HG03039 (cell line): ENCODE measurements around the gene HEXA.

ENCODE experiments used
- ATAC-seq: cut with Tn5 transposase; IDR thresholded peaks from one replicate; pipeline ENCODE4 v1.9.1; 2021; ENCODE audit warnings: mild to moderate bottlenecking, moderate library complexity; ENCODE audit not compliant: unreplicated experiment

HEXA gene

DNA sequence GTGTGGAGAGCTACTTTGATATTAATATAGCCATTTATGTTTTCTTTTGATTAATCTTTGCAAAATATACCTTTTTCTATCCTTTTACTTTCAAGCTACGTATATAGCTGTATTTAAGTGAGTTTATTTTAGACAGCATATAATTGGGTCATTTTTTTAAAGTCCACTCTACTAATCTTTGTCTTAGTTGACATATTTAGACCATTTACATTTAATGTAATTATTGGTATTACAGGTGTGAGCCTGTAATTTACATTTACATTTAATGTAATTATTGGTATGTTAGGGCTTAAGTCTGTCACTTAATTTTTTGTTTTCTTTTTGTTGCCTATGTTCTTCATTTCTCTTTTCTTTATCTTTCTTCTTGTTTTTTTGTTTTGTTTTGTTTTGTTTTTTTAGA is 52.1 kb downstream of the HEXA start:
- ATAC-seq: no peak

DNA sequence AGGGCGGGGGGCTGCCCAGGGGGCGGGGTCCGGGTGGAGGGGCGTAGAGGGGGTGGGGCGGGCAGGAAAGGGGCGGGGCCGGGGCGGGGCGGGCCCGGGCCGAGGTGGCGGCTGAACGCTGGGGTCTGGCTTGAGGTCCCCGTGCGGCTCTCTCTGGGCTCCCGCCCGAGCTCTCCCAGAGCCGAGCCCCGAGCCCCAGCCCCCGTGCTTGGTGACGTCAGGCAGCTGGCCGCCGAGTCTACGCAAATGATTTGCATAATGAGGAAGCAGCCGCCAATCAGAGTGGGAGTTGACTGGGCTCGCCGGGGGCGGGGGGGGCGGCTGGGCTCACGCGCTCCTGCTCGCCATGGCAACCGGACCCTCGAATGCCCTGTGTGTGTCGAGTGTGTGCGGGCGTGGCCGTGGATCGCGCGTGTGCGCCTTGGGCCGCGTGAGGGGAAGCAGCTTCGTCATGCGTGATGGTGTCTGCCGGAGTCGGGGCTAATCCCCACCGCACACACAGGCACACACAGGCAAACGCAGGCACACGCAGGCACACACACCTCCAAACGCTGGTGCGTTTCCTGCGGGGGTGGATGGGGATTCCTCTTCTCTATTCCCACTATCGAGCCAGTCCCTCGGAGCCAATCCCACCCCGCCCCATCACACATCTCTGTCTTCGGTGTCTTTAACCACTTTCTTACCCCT is 55.7 kb downstream of the HEXA start, which contains the start of gene CELF6:
TSS of gene CELF6 (minus strand) at position 173 of the 687 bp plus-strand sequence. CDS start 283 bp downstream, outside the sequence.
- ATAC-seq: no peak

DNA sequence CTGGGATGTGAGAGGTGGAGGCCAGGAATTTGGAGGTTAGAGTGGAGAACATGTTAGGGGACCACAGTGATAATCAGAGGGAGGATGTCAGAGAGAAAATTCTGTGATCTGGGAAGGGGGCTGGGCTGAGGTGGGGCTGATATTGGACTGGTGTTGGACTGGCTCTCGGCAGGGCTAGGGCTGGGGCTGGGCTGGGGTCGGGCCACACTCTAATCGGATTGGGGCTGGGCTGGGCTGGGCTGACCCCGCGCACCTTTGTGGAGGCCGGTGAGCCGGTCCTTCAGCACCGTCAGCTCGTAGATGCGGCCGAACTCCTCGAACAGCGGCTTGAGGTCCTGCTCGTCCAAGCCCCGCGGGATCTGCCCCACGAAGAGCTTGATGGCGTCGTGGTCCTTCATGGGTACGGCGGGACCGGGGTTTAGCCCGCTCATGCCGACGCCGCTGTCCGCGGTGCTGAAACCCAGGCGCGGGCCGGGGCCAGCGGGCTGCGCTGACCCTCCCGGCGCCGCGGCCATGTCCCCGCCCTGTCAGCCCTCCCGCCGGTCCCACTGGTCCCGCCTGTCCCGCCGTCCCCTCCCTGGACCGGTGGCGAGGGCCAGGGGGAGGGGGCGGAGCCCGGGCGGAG is 56.3 kb downstream of the HEXA start:
- no peak for ATAC-seq

DNA sequence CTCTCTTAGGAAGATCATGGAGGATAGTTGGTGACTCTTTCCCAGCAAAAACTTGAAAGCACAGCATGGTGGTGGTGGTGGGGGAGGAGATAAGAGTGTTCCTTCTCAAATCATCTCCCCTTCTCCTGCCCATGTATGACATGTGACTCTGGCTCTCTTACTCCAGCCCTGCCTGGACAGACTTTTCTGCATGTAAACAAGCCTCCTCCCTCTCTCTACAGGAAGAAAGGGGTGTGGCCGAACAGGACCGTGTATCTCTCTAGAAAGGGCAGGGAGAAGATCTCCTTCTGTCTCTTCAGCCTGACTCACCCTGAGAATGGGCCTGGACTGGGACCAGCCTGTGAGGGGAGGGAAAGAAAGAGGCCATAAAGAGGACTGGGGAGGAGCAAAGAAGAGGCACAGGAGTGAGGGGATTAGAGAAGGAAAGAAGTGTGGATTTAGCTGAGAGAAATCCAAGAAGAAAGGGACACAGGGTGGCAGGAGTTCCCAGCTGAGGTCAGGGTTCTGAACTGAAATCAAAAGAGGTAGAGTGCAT is 57.3 kb downstream of the HEXA start:
- ATAC-seq: no peak

DNA sequence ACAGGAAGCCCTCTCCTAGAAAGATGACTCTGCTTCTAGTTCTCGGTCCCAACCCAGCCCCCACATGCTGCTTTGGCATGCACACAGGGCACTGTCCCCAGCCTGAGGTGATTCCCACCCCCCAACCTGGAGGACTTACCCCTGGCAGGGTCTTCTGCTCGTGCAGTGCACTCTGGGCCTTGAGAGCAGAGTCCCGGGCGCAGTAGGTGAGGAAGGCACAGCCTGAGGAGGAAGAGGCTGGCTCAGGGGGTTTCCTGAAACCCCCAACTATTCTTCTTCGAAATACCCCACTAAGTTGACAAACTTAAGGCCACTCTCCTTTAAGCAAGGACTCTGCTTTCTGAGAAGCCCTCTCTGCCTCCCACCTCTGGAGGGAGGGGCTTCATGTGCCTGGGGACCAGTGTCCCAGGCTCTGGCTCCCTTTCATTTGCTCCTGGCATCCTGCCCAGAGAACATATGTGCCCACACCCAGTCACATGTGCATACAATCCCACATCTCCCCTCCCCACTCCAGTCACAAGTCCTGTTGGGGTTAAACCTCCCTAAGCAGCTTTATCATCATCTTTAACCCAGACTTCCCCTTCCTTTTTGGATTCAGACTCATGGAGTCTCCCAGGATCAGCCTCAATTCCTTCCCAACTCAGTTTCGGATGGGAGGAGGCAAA is 60.0 kb downstream of the HEXA start:
- ATAC-seq: no peak

DNA sequence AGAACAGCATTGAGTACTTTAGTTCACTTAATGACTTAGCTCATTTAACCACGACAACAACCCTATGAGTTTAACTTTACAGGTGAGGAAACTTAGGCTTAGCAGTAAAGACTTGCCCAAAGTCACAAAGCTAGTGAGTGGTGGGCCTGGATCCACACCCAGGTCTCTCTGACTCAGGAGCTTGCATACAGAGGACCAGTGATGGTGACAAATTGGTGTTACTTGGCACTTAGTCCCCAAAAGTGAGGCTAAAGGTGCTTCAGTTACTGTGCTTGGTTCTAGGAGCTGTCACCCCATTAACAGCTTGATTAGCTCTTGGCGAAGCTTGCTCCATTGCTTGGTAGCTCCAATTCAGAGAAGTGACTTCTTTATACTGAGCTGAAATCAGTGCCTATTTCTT is 61.9 kb downstream of the HEXA start:
- no peak for ATAC-seq

DNA sequence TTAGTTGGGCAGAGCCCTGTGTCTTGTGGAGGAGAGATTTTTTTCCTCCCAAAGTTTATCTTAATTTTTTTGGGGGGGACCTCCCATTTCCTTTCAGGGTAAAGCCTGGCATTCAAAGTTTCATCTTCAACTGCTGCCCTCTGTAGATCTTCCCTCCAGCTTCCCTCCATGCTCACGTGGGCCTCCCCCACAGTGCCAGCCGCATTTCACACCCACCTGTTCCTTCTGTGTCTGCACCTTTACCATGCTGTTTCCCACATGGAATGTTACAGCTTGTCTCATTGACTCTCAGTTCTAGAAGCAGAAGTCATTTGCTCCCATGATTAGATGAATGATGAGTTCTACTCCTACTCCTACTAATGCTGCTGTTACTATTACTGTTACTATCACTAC is 62.4 kb downstream of the HEXA start:
- ATAC-seq: no peak

DNA sequence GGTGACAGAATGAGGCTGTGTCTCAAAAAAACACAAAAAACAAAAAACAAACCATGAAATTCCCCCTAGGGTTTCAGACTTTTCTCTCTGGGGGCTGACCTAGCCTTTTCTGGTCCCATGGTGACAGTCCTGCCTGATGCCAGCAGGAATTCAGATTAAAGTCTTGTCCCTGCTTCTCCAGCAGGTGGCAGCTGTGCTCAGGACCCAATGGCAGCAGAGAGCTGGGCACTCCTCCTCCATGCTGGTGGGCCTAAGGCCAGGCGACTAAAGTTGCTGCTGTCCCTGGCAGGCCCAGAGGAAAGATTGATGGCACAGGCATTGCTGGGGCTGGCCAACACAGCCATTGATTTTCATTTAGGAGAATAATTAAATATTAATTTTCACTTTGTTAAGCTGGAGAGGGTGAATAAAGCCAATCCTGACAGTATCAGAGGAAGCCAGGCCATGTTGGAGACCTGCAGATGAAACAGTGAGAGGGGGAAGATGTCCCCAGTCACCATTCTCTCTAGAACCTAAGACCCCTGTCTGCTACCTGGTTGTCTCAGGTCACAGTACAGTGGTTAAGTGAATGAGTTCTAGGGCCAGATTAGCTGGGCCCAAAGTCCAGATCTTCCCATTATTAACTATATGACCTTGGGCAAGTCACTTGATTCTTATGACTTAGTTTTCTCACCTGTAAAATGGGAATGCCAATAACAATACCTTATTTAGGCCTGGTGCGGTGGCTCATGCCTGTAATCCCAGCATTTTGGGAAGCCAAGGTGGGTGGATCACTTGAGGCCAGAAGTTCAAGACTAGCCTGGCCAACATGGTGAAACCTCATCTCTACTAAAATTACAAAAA is 63.0 kb downstream of the HEXA start:
- no peak for ATAC-seq

DNA sequence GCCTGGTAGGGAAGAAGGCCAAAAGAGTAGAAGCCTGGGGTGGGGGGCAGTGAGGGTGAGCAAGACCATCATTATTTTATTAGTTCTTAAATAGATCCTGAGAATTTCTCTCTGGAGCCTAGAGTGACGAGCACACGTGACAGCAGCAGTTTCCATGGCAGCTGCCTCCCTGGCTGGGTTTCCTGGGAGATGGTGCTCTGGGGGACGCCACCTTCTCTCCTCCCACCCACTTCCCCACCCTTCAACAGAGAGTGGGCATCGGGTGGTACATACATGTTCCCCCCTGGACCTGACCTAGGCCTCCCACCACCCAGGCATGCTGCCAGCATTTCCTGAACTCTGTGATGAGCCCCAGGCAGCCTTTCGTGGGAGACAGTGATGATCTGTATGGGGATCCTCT is 68.8 kb downstream of the HEXA start:
- no peak for ATAC-seq

DNA sequence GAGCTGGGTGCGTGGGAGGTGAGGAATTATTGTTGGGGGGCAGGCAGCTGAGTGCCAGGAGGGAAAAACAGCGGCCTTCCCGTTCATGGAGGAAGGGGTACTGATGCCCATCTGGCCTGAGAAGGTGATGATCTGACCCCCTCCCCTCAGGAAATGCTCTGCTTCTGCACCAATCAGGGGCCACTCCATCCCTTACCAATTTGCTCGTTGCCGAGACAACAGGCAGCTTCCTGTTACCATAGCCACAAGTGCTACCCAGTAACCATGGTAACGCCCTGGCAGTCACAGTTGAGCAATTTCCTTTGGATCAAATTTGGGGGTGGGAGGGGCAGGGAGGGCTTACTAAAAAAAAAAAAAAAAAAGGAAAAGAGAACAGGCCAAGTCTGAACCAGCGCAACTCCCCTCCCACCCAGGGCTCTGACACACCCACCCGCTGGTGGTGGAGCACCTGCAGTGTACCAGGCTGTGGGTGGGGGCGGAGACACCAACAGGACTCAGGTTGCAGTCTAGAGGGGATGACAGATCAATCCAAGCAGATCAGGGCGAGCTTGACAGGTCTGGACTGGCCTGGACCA is 69.5 kb downstream of the HEXA start:
- no peak for ATAC-seq

DNA sequence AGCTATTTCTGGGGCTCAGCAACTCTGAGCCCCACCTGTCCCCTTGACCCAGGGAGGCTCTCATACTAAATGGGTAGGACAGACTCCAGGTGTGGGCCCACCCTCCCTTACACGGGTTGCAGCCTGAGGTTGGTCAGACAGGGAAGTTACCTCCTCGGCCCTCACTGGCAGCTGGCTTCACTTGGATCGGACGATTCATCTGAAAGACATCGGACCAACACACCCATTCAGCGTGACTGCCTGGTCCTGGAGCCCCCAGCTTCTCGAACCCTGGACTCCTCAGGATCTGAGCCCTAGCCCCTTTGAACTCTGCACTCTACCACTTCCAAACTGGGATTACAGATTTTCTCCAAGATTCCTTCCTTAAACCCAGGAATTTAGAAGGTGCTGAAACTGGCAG is 71.2 kb downstream of the HEXA start:
- no peak for ATAC-seq

DNA sequence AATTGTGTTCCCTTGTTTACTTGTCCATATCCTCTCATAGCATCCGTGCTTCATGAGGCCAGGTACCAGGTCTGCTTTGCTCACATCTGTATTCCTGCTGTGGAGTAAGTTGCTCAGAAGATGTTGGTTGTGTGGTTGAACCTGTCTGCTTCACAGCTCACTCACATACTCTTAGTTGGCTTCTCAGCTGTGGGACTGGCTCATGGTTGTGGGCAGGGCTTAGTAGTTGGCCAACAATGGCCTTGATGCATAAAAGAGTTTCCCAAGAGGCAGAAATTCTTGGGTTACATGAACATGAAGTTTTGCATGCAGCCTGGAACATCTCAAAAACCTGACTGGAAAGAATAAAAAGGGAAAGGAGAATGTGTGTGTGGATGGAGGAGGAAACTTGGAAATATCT is 72.9 kb downstream of the HEXA start:
- no peak for ATAC-seq
